A549 treated with AZD9567 at 1 μM for 4 hours (cell line): ENCODE measurements around the gene CLEC4M. TPM values are rescaled to one million over a fixed set of nuclear protein-coding genes. Genes with fewer than 3 reads are reported as not detected.

Source experiments
- total RNA-seq: library from RNA; stranded (reverse); fragments of 200-300 nt; extraction: Qiagen RNA extraction; gene quantifications from 5 replicates; pipeline ENCODE4 v1.2.3, GENCODE V29; 2022; ENCODE audit not compliant: insufficient read depth

CLEC4M gene
- 0.07 TPM in 1 of 5 replicates, not detected in the others for total RNA-seq

GRCh38 chr19:7762719-7763293, at the start of gene CLEC4M:
Gene CLEC4M (plus strand): TSS chr19:7763243. CDS start chr19:7763267, 24 bp downstream.

GRCh38 chr19:7732045-7732444, 31.0 kb upstream of the CLEC4M start, which contains the start of gene CLEC4G:
Gene CLEC4G (minus strand): TSS chr19:7732110. CDS start chr19:7732102, 8 bp downstream.

GRCh38 chr19:7746903-7747884, 15.8 kb upstream of the CLEC4M start, which contains the start of gene CD209:
Gene CD209 (minus strand): TSS chr19:7747534. CDS start chr19:7747511, 23 bp downstream.

Other genes with a start within 250 kb of the CLEC4M start
- gene ZNF358, start 247.1 kb upstream of the CLEC4M start, total RNA-seq, result 14.5 to 23.9 TPM (median 15.7 TPM) in 5 replicates
- gene MCOLN1, start 240.6 kb upstream of the CLEC4M start, total RNA-seq, result 12.1 to 14.0 TPM (median 12.8 TPM) in 5 replicates
- 28.2 to 35.6 TPM (median 32.1 TPM) in 5 replicates for gene PNPLA6, start 227.5 kb upstream of the CLEC4M start, total RNA-seq
- gene CAMSAP3, start 167.4 kb upstream of the CLEC4M start, total RNA-seq, result 3.7 to 5.3 TPM (median 5.1 TPM) in 5 replicates
- gene XAB2, start 133.7 kb upstream of the CLEC4M start, total RNA-seq, result 22.4 to 28.1 TPM (median 26.4 TPM) in 5 replicates
- gene PET100, start 133.4 kb upstream of the CLEC4M start, total RNA-seq, result 51.5 to 94.9 TPM (median 56.4 TPM) in 5 replicates
- not detected in 5 replicates for gene PCP2, start 129.5 kb upstream of the CLEC4M start, total RNA-seq
- gene STXBP2, start 126.1 kb upstream of the CLEC4M start, total RNA-seq, result 31.8 to 47.5 TPM (median 40.8 TPM) in 5 replicates
- gene RETN, start 94.2 kb upstream of the CLEC4M start, total RNA-seq, result not detected in 5 replicates
- gene MCEMP1, start 86.2 kb upstream of the CLEC4M start, total RNA-seq, result not detected in 5 replicates
- 35.2 to 107 TPM (median 103 TPM) in 5 replicates for gene TRAPPC5, start 82.4 kb upstream of the CLEC4M start, total RNA-seq
- not detected in 5 replicates for gene FCER2, start 61.1 kb upstream of the CLEC4M start, total RNA-seq
- not detected in 5 replicates for gene CLEC4G, start 31.1 kb upstream of the CLEC4M start, total RNA-seq
- gene CD209, start 15.7 kb upstream of the CLEC4M start, total RNA-seq, result not detected in 5 replicates
- gene EVI5L, start 67.0 kb downstream of the CLEC4M start, total RNA-seq, result 0.50 to 2.1 TPM (median 1.9 TPM) in 5 replicates
- gene PRR36, start 111.1 kb downstream of the CLEC4M start, total RNA-seq, result 0.28 to 0.43 TPM (median 0.42 TPM) in 5 replicates
- gene LRRC8E, start 125.3 kb downstream of the CLEC4M start, total RNA-seq, result 5.4 to 7.3 TPM (median 6.9 TPM) in 5 replicates
- 15.0 to 21.0 TPM (median 17.3 TPM) in 5 replicates for gene MAP2K7, start 140.6 kb downstream of the CLEC4M start, total RNA-seq
- gene TGFBR3L, start 151.6 kb downstream of the CLEC4M start, total RNA-seq, result 1.5 to 2.1 TPM (median 1.8 TPM) in 4 of 5 replicates, not detected in the other
- 18.0 to 35.2 TPM (median 31.9 TPM) in 5 replicates for gene SNAPC2, start 157.1 kb downstream of the CLEC4M start, total RNA-seq
- gene CTXN1, start 162.9 kb downstream of the CLEC4M start, total RNA-seq, result 11.2 to 22.0 TPM (median 19.2 TPM) in 5 replicates
- gene TIMM44, start 180.4 kb downstream of the CLEC4M start, total RNA-seq, result 27.3 to 34.5 TPM (median 31.7 TPM) in 5 replicates
- gene ELAVL1, start 242.4 kb downstream of the CLEC4M start, total RNA-seq, result 60.1 to 95.6 TPM (median 65.4 TPM) in 5 replicates